Keratinocyte (primary cell): ENCODE data around the gene PRSS12.

Experiments
- CTCF ChIP-seq, 3 experiments: IDR thresholded peaks in 1 of 3; conservative IDR thresholded peaks in 1 of 3; optimal IDR thresholded peaks in 1 of 3; 2 replicates in 2 of 3; 3 replicates in 1 of 3; pipeline versions ENCODE3 to v1.5.1; 2011; ENCODE audit warnings: low read length in 3 of 3, mild to moderate bottlenecking in 3 of 3, moderate library complexity in 2 of 3, control low read depth in 1 of 3, inconsistent platforms in 1 of 3; ENCODE audit not compliant: insufficient read depth in 2 of 3; ENCODE audit errors: extremely low read depth in 1 of 3
- EZH2 ChIP-seq: IDR thresholded peaks from one replicate; pipeline ENCODE4 v1.6.1; 2012; ENCODE audit warnings: inconsistent platforms, mild to moderate bottlenecking, low read length, moderate library complexity

- TF ChIP-seq CTCF (optimal IDR thresholded peaks at IDR 0.05 in 1 of 3, IDR thresholded peaks at IDR 0.05 in 1 of 3, conservative IDR thresholded peaks at IDR 0.05 in 1 of 3; ENCODE audit: extremely low read depth in 1 of 3, insufficient read depth in 2 of 3, low read length in 3 of 3) (no peak), EZH2 (no peak)
Observed at GRCh38 chr4:118237531-118237930, 115.3 kb downstream of the PRSS12 start.
